K562 treated with DMSO at 1 percent for 24 hours (cell line): ENCODE data around the gene ZNF513. TPM values are rescaled to one million over a fixed set of nuclear protein-coding genes. Genes with fewer than 3 reads are reported as not detected.

Experiments
- total RNA-seq: library from RNA; unstranded; fragments of 300-600 nt; gene quantifications from 2 replicates; pipeline ENCODE4 v1.2.3, GENCODE V29; 2022; ENCODE audit warnings: low read depth; ENCODE audit not compliant: insufficient read depth

Gene ZNF513, protein sequence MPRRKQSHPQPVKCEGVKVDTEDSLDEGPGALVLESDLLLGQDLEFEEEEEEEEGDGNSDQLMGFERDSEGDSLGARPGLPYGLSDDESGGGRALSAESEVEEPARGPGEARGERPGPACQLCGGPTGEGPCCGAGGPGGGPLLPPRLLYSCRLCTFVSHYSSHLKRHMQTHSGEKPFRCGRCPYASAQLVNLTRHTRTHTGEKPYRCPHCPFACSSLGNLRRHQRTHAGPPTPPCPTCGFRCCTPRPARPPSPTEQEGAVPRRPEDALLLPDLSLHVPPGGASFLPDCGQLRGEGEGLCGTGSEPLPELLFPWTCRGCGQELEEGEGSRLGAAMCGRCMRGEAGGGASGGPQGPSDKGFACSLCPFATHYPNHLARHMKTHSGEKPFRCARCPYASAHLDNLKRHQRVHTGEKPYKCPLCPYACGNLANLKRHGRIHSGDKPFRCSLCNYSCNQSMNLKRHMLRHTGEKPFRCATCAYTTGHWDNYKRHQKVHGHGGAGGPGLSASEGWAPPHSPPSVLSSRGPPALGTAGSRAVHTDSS
- total RNA-seq = 16.2 and 19.4 TPM in 2 replicates

DNA sequence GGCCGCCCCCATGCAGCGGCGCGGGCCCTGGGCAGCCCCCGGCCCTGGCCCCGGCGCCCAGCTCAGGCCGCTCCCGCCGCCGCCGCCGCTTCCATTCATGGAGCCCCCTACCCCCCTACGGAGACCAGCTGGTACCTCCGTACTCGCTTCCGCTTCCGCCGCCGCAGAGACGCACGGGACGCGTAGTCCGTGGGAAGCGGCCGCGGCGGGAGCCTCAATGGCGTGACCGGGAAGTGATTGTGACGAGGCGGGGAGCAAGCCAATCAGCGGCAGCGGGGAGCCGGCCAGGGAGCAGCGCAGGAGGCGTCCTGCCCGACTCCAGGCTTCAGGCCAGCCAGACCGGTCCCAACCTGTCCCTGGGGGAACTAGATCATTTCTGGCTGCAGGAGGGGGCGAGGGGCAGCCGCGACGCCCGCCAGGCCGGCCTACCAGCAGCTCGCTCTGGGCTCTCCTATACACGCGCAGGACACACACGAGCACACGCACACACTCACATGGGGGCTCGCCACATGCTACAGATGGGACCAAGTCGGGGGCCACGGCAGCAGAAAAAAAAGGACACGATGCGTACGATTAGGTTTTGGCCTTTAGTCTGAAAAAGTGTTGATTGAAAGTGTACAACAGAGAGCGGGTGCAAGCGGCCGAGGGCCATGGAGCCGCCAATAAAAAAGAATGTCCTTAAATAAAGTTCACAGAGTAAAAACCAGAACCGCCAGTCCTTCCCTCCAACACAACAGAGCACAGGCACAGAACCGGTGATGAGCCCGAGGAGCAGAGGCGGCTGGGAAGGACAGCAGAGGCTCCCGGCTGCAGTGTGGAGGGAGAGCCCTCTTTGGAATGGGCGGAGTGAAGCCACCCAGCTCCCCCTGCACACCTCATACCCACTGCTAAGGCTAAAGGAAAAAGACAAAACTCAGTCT, at the start of gene ZNF513:
TSS of gene ZNF513 (minus strand) at position 109 of the 920 bp plus-strand sequence. CDS start 208 bp downstream, outside the sequence.

DNA sequence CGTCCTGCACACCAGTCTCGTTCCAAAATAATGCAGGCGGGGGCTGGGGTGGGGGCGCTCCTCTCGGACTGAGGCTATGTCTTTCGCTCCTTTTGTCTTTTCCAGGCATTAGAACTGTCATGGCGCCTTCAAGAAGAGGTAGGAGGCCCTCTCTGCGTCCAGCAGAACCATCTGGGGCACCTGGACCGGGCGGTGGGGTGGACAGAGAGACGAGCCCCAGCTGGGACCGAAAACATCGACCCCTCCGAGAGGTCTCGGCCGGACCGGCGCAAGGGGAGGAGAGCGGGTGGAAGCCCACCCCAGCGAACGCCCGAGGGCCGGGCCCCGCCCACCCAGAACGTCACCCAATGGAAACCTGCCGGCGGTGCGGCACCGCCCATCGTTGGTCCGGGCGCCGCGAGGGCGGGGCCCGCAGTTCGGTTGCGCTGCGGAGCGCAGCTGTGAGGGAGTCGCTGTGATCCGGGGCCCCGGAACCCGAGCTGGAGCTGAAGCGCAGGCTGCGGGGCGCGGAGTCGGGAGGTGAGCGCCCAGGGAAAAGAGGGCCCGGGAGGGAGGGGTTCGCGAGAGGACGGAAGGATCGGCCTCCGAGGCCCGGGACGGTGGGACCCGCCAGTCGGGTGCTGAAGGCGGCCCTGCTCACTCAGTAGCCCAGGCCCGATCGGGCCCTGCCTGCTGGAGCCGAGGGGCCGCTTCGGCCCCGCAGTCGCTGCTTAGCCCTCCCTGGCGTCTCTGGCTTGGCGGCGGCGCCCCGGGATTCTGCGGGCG, 47.9 kb upstream of the ZNF513 start, which contains the start of gene NRBP1:
TSS of gene NRBP1 (plus strand) at position 419 of the 765 bp plus-strand sequence. CDS start 4,643 bp downstream, outside the sequence.

DNA sequence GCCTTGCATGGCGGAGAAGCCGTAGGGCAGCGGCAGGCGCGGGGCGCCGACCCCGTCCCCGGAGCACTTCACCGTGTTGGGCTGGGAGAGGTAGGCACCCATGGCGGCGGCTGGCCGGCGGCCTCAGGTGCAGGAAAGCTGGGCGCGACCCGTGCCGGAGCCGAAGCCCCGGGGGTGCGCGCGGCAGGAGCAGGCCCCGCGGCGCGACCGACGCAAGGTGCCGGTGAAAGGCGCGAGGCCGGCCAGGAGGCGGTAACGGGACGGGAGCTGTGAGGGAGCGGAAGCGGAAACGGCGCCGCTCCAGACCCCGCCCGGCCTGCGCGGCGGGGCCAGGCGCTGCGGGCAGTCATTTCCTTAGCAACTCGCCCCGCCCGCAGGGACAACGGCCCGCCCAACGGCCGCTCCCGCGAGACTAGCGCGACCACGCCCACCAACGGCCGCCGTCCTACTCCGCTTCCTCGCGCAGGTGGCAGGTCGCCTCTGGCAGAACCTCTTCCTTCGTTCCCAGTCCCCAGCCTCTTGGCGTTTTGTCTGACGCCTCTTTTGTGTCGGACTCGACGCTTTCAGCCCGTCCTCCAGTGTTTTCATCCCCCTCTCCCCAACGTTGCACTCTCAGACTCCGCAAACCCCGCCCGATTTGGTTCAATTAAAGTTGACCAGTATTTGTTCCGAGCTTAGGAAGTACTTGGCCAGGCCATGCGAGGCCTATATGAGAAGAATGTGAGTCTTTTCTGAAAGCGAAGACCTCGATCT, 29.0 kb upstream of the ZNF513 start, which contains the start of gene PPM1G:
TSS of gene PPM1G (minus strand) at position 271 of the 753 bp plus-strand sequence. CDS start at position 102, 169 bp downstream.

DNA sequence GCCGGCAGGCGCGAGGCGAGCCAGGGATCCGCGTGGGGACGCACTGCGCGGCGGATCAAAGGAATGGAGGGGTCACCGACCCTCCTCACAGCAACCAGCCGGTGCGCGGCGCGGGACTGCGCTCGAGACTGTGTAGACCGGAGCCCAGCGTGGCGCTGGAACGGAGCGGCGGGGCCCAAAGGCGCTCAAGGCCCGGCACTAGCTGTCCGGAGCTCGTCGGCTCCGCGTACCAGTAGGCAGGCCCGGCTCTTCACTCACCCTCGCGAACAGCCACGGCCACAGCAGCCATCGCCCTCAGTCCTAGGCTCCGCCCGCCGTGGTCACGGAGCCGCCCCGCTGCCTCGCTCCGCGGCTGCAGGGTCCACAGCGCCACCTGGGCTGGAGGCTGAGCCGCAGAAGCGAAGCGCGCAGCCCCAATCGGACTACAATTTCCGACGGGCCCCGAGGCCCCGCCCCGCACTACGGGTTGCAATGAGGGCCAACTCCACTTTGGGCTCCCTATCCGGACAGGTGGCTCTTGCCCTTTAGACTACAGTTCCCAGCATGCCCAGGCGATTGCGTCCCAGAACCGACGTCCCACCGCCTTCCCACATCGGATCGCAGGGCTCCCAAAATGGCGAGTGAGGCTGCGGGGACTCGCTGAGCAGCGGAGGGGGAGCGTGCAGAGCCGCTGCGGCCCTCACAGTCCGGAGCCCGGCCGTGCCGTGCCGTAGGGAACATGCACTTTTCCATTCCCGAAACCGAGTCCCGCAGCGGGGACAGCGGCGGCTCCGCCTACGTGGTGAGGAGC, 10.3 kb downstream of the ZNF513 start, which contains the start of the genes EIF2B4 and SNX17:
TSS of gene EIF2B4 (minus strand) at position 313 of the 790 bp plus-strand sequence. CDS start at position 289, 24 bp downstream.
TSS of gene SNX17 (plus strand) at position 591 of the 790 bp plus-strand sequence. CDS start at position 719, 128 bp downstream.

DNA sequence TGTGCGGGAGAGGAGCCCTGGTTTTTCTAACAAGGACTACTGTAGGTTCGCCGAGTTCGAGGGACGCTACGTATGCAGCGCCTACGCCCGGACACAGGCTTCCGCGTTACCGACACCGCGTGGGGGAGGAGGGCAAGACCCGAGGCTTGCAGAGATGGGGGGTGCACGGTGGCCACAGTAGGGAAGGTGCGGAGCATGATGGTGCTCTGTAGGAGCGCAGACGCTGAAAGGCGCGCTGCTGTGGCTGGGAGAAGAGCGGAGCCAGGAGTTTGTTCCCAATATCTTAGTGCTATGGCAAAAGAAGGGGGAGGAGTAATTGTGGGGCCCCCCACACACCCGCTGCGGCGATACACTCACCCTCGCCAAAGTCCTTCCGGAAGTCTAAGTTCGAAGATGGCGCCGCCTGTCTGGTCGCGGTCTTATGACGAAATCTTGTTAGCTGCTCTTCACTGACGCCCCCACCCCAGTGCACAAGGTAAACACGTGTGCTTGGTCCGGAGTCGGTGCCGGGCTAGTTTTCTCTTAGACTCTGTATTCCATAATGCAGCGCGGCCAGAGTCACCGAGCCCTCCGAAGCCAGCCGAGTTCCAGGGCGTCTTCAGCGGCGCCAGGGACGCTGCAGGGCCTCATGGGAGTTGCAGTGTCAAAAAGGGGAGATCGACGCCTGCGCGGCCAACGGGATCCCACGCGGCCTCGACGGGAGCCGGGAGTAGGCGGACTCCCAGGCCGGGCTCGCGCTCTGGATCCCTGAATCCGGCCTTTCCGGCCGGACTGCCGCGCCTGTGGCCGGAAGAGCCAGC, 24.0 kb downstream of the ZNF513 start, which contains the start of gene GTF3C2:
TSS of gene GTF3C2 (minus strand) at position 383 of the 800 bp plus-strand sequence. CDS start 13,210 bp downstream, outside the sequence.

Other genes starting within 250 kb of the ZNF513 start
- 102 and 109 TPM in 2 replicates for gene PREB, start 246.1 kb downstream of the ZNF513 start, total RNA-seq
- not detected in 2 replicates for gene PRR30, start 241.3 kb downstream of the ZNF513 start, total RNA-seq
- gene TCF23, start 231.7 kb downstream of the ZNF513 start, total RNA-seq = not detected in 2 replicates
- 99.2 and 103 TPM in 2 replicates for gene ATRAID, start 168.7 kb downstream of the ZNF513 start, total RNA-seq
- gene SLC5A6, start 168.5 kb downstream of the ZNF513 start, total RNA-seq = 34.1 and 34.6 TPM in 2 replicates
- 45.7 and 49.5 TPM in 2 replicates for gene CAD, start 163.4 kb downstream of the ZNF513 start, total RNA-seq
- gene SLC30A3, start 117.7 kb downstream of the ZNF513 start, total RNA-seq = 2.3 and 2.8 TPM in 2 replicates
- gene DNAJC5G, start 105.3 kb downstream of the ZNF513 start, total RNA-seq = 0.30 TPM in 1 of 2 replicates, not detected in the other
- not detected in 2 replicates for gene TRIM54, start 98.3 kb downstream of the ZNF513 start, total RNA-seq
- gene UCN, start 72.3 kb downstream of the ZNF513 start, total RNA-seq = 5.5 and 11.2 TPM in 2 replicates
- gene MPV17, start 57.6 kb downstream of the ZNF513 start, total RNA-seq = 64.7 and 77.2 TPM in 2 replicates
- gene GTF3C2, start 24.0 kb downstream of the ZNF513 start, total RNA-seq = 48.9 and 53.5 TPM in 2 replicates
- 60.9 and 61.9 TPM in 2 replicates for gene EIF2B4, start 10.4 kb downstream of the ZNF513 start, total RNA-seq
- gene SNX17, start 10.1 kb downstream of the ZNF513 start, total RNA-seq = 89.8 and 91.5 TPM in 2 replicates
- 120 and 121 TPM in 2 replicates for gene PPM1G, start 28.9 kb upstream of the ZNF513 start, total RNA-seq
- gene NRBP1, start 47.9 kb upstream of the ZNF513 start, total RNA-seq = 68.5 and 71.1 TPM in 2 replicates
- gene KRTCAP3, start 61.6 kb upstream of the ZNF513 start, total RNA-seq = 2.4 and 3.1 TPM in 2 replicates
- gene IFT172, start 109.0 kb upstream of the ZNF513 start, total RNA-seq = 11.7 and 13.2 TPM in 2 replicates
- 26.3 and 28.8 TPM in 2 replicates for gene FNDC4, start 114.5 kb upstream of the ZNF513 start, total RNA-seq
- gene GCKR, start 116.1 kb upstream of the ZNF513 start, total RNA-seq = 0.52 TPM in 1 of 2 replicates, not detected in the other
- 27.7 and 28.1 TPM in 2 replicates for gene ZNF512, start 202.3 kb upstream of the ZNF513 start, total RNA-seq
- gene CCDC121, start 248.3 kb upstream of the ZNF513 start, total RNA-seq = 3.1 and 6.8 TPM in 2 replicates
- 38.7 and 40.3 TPM in 2 replicates for gene GPN1, start 248.3 kb upstream of the ZNF513 start, total RNA-seq